ENCODE measurements around the gene ROMO1. TPM values are rescaled to one million over a fixed set of nuclear protein-coding genes. Genes with fewer than 3 reads are reported as not detected.
"Not testable (repeated sequence)": the region's sequence is repeated elsewhere in the genome, so short reads cannot be mapped to it uniquely, and the experiment has no call there.

The ROMO1 gene
- total RNA-seq, 4 donors from 2014 or later, result 158 to 312 (median 228) TPM

- ATAC-seq, result no peak
- no peak for TF ChIP-seq POLR2AphosphoS5 (IDR thresholded peaks at IDR 0.05)
- TF ChIP-seq EP300 (IDR thresholded peaks at IDR 0.05), result no peak
- TF ChIP-seq POLR2A (IDR thresholded peaks at IDR 0.05), result no peak
- TF ChIP-seq CTCF (IDR thresholded peaks at IDR 0.05), result no peak
- no peaks in the 10 kb centered on the region for H3K27me3 ChIP-seq
- H3K9me3 ChIP-seq, result no peaks in the 10 kb centered on the region
- H3K4me3 ChIP-seq, result no peak overlapping the region
- WGBS, 2 donors (ENCODE audit: low coverage in 1 of 2), result 76 to 84% methylated on average over 8 to 11 of the region's 15 CpGs
- peaks cover 3 to 30% (median 10%) of the 10 kb centered on the region in 3 donors for H3K4me1 ChIP-seq
- peak overlapping the region; percentile 92 to 100 (median 96) for H3K27ac ChIP-seq
- H3K36me3 ChIP-seq, result peaks cover 0 to 17% of the 10 kb centered on the region in 2 donors
Observed at GRCh38 chr20:35743693-35744491, 44.7 kb downstream of the ROMO1 start.

DNA sequence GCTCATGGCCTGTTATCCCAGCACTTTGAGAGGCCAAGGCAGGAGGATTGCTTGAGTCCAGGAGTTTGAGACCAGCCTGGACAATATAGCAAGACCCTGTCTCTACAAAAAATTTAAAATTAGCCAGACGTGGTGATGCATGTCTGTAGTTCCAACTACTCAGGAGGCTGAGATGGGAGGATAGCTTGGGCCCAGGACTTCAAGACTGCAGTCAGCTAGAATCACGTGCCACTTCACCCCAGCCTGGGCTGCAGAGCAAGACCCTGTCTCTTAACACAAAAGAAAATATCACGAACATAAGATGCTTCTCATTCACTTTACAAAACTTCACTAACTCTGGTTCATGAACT is 45.3 kb downstream of the ROMO1 start:
- not testable (repeated sequence) for ATAC-seq, H3K4me3 ChIP-seq, H3K27me3 ChIP-seq, H3K9me3 ChIP-seq
- 75 to 83% methylated on average over 2 to 3 of the region's 3 CpGs for WGBS, 2 donors (ENCODE audit: low coverage in 1 of 2)
- H3K36me3 ChIP-seq, result peaks cover 0 to 11% of the 10 kb centered on the region in 2 donors
- peaks cover 0 to 24% (median 10%) of the 10 kb centered on the region in 3 donors for H3K4me1 ChIP-seq
- peak overlapping the region in 2 of 4 donors; percentile 93 to 100 for H3K27ac ChIP-seq

Other genes with a start within 250 kb of the ROMO1 start
- gene CEP250, start 243.8 kb upstream of the ROMO1 start, total RNA-seq, result 10 to 100 TPM; 22.6 to 37.9 (median 30.9) TPM
- gene C20orf173, start 169.8 kb upstream of the ROMO1 start, total RNA-seq, result not detected
- 100 to 1,000 TPM; 129 to 200 (median 163) TPM for gene ERGIC3, start 157.3 kb upstream of the ROMO1 start, total RNA-seq
- gene SPAG4, start 83.6 kb upstream of the ROMO1 start, total RNA-seq, result 1 to 10 TPM in 3 of 4 donors, under 1 TPM in 1; 0.85 to 3.5 (median 2.9) TPM
- gene CPNE1, start 34.5 kb upstream of the ROMO1 start, total RNA-seq, result 100 to 1,000 TPM in 2 of 4 donors, 10 to 100 TPM in 2; 43.8 to 131 (median 95.2) TPM
- 10 to 100 TPM; 18.9 to 36.3 (median 29.5) TPM for gene RBM12, start 34.5 kb upstream of the ROMO1 start, total RNA-seq
- gene NFS1, start 53 bp upstream of the ROMO1 start, total RNA-seq, result 10 to 100 TPM; 16.8 to 40.0 (median 31.4) TPM
- 100 to 1,000 TPM; 159 to 369 (median 238) TPM for gene RBM39, start 42.9 kb downstream of the ROMO1 start, total RNA-seq
- gene PHF20, start 72.6 kb downstream of the ROMO1 start, total RNA-seq, result 10 to 100 TPM; 42.0 to 55.9 (median 49.2) TPM

Measured in gastroesophageal sphincter (tissue), 4 donors.